Endothelial cell of umbilical vein (primary cell): ENCODE measurements around the gene ZP4. TPM values are rescaled to one million over a fixed set of nuclear protein-coding genes. Genes with fewer than 3 reads are reported as not detected.

Experiments
- BruUV-seq: library from RNA; stranded (reverse); fragments of 400-500 nt; replicated peaks from 2 replicates; lab custom pipeline; 2021; lab: Mats Ljungman, UMichigan
- CTCF ChIA-PET: fragments of 300-600, 350-600 bp; sonication (Branson Sonifier 250); formaldehyde crosslinking; loops from one replicate; lab custom pipeline; 2021; ENCODE audit warnings: antibody characterized with exemption, inconsistent platforms; lab: Charles Lee
- POLR2A ChIA-PET: fragments of 300-600, 350-600 bp; sonication (Branson Sonifier 250); formaldehyde crosslinking; loops from one replicate; lab custom pipeline; 2021; ENCODE audit warnings: antibody characterized with exemption, inconsistent platforms; lab: Charles Lee
- DNase-seq: peaks from one replicate; pipeline ENCODE4 v3.0.0-alpha.2; 2011; ENCODE audit warnings: low read depth, low spot score
- FAIRE-seq: peaks from 2 replicates; lab custom pipeline; 2011; peaks lifted over from hg19 to GRCh38; lab: Jason Lieb, UNC
- H2AFZ ChIP-seq: 2 replicates; pipeline ENCODE4 v1.6.0; 2012; ENCODE audit warnings: low read depth, low read length, control low read depth, inconsistent platforms
- H3K27ac ChIP-seq: 2 replicates; pipeline ENCODE4 v1.5.1; 2011; ENCODE audit warnings: low read depth, mild to moderate bottlenecking, control low read depth, low read length, moderate library complexity; ENCODE audit not compliant: insufficient read depth
- H3K27me3 ChIP-seq, 2 experiments: 2 replicates each; pipeline versions ENCODE4 v1.6.0 to v1.6.1; 2011; ENCODE audit warnings: low read length in 2 of 2, mixed read lengths in 1 of 2; ENCODE audit not compliant: control insufficient read depth in 2 of 2, insufficient read depth in 2 of 2
- H3K36me3 ChIP-seq, 2 experiments: 2 replicates in 1 of 2; 3 replicates in 1 of 2; pipeline ENCODE4 v1.5.1; 2011; ENCODE audit warnings: low read length in 2 of 2, mild to moderate bottlenecking in 1 of 2, moderate library complexity in 1 of 2; ENCODE audit not compliant: control insufficient read depth in 2 of 2, insufficient read depth in 2 of 2; ENCODE audit errors: extremely low read depth in 1 of 2
- H3K4me1 ChIP-seq: 3 replicates; pipeline ENCODE4 v1.5.1; 2011; ENCODE audit warnings: mild to moderate bottlenecking, low read length; ENCODE audit not compliant: control insufficient read depth, insufficient read depth; ENCODE audit errors: extremely low read depth
- H3K4me2 ChIP-seq: 2 replicates; pipeline ENCODE4 v1.6.1; 2011; ENCODE audit warnings: low read length, control low read depth, mixed read lengths; ENCODE audit not compliant: insufficient read depth
- H3K4me3 ChIP-seq, 3 experiments: fragments of 200-600 bp in 1 of 3; sonication (generic), shearing (Covaris generic) in 1 of 3; replicated peaks in 1 of 3; 2 replicates each; pipeline ENCODE4 v1.5.1; 2011 to 2016; ENCODE audit warnings: control low read depth in 3 of 3, low read length in 3 of 3, mild to moderate bottlenecking in 2 of 3, inconsistent platforms in 1 of 3, low read depth in 1 of 3, moderate library complexity in 1 of 3; ENCODE audit not compliant: insufficient read depth in 1 of 3
- H3K79me2 ChIP-seq: 2 replicates; pipeline ENCODE4 v1.6.0; 2012; ENCODE audit warnings: low read length, inconsistent platforms; ENCODE audit not compliant: control insufficient read depth, insufficient read depth
- H3K9ac ChIP-seq: replicated peaks from 2 replicates; pipeline ENCODE3; 2011; ENCODE audit warnings: low read length, control low read depth; ENCODE audit not compliant: insufficient read depth; ENCODE audit errors: extremely low read depth
- H3K9me1 ChIP-seq: replicated peaks from 3 replicates; pipeline ENCODE4 v1.6.0; 2011; ENCODE audit warnings: mild to moderate bottlenecking, low read length; ENCODE audit not compliant: control insufficient read depth, insufficient read depth; ENCODE audit errors: extremely low read depth
- H3K9me3 ChIP-seq: replicated peaks from 2 replicates; pipeline ENCODE4 v1.5.1; 2012; ENCODE audit warnings: low read length, inconsistent platforms; ENCODE audit not compliant: control insufficient read depth, insufficient read depth
- H4K20me1 ChIP-seq: replicated peaks from 2 replicates; pipeline ENCODE3; 2011; ENCODE audit warnings: mild to moderate bottlenecking, low read length; ENCODE audit not compliant: control insufficient read depth, insufficient read depth; ENCODE audit errors: extremely low read depth
- CTCF ChIP-seq, 2 donors: IDR thresholded peaks; 1 replicate in 1 of 2; 2 replicates in 1 of 2; pipeline ENCODE4 v1.5.1; 2011; ENCODE audit warnings: low read length in 2 of 2, mild to moderate bottlenecking in 2 of 2, moderate library complexity in 2 of 2, control low read depth in 1 of 2, inconsistent platforms in 1 of 2, low read depth in 1 of 2; ENCODE audit not compliant: insufficient read depth in 1 of 2; ENCODE audit errors: extremely low read depth in 1 of 2
- EZH2 ChIP-seq: IDR thresholded peaks from 2 replicates; pipeline ENCODE4 v1.6.1; 2012; ENCODE audit warnings: borderline replicate concordance, low read depth, mild to moderate bottlenecking, moderate library complexity, low read length, inconsistent platforms; ENCODE audit not compliant: severe bottlenecking
- FOS ChIP-seq: IDR thresholded peaks from 2 replicates; pipeline ENCODE4 v1.6.1; 2011; ENCODE audit warnings: mild to moderate bottlenecking, low read length, moderate library complexity, borderline replicate concordance; ENCODE audit not compliant: insufficient read depth
- GATA2 ChIP-seq: IDR thresholded peaks from 2 replicates; pipeline ENCODE4 v1.7.0; 2011; ENCODE audit warnings: low read depth, mild to moderate bottlenecking, moderate library complexity, mixed read lengths, low read length; ENCODE audit not compliant: insufficient read length, insufficient read depth
- JUN ChIP-seq: IDR thresholded peaks from 2 replicates; pipeline ENCODE4 v1.6.1; 2011; ENCODE audit warnings: borderline replicate concordance, low read depth; ENCODE audit not compliant: insufficient read length, insufficient read depth
- MAX ChIP-seq: IDR thresholded peaks from 2 replicates; pipeline ENCODE4 v1.6.1; 2011; ENCODE audit not compliant: insufficient read depth, insufficient read length
- MYC ChIP-seq: IDR thresholded peaks from one replicate; pipeline ENCODE4 v1.6.1; 2011; ENCODE audit warnings: mild to moderate bottlenecking, low read depth, low read length
- POLR2A ChIP-seq: IDR thresholded peaks from 2 replicates; pipeline ENCODE4 v1.6.1; 2012; ENCODE audit warnings: low read depth, mild to moderate bottlenecking, control low read depth, low read length
- POLR2AphosphoS5 ChIP-seq: IDR thresholded peaks from 2 replicates; pipeline ENCODE4 v1.6.1; 2012; ENCODE audit warnings: low read depth, mild to moderate bottlenecking, control low read depth, low read length, moderate library complexity; ENCODE audit not compliant: insufficient read depth
- dilution Hi-C: fragments of 300-500 bp; cut with MboI; formaldehyde crosslinking; loops from one replicate; pipeline ENCODE4 v1.15.0; 2019; ENCODE audit warnings: low sequenced_read_pairs; ENCODE audit not compliant: extremely low pct_ligation_motif_present
- intact Hi-C: fragments of 100-400 bp; cut with micrococcal nuclease; formaldehyde crosslinking; loops from one replicate; pipeline ENCODE4 v1.10.0; 2022
- polyA plus RNA-seq, 4 experiments: library from polyadenylated mRNA; depleted of rRNA in 3 of 4; stranded (reverse) in 3 of 4; unstranded in 1 of 4; fragments of >200 nt; gene quantifications; 2 replicates each; pipeline versions ENCODE4 v1.2.1 to v1.2.3, GENCODE V29; 2011 to 2012; ENCODE audit warnings: missing spikeins in 1 of 4
- total RNA-seq: library from RNA; stranded (reverse); gene quantifications from 2 replicates; pipeline ENCODE4 v1.2.3, GENCODE V29; 2021

ZP4 gene
- total and polyA plus RNA-seq, 2 donors (not counting 3 experiments of a cell fraction or from before 2014, with no cell fraction given), result not detected

DNA sequence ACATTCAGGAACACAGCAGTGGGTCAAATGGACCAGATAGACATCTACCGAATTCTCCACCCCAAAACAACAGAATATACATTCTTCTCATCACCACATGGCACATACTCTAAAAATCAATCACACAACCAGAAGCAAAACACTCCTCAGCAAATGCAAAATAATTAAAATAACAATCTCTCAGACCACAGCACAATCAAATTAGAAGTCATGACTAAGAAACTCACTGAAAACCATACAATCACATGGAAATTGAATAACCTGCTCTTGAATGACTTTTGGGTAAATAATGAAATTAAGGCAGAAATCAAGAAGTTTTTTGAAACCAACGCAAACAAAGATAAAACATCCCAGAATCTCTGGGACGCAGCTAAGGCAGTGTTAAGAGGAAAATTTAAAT is 49.2 kb downstream of the ZP4 start:
- Histone ChIP-seq H3K27me3 (no peaks in the 10 kb centered on the region), H3K36me3 (no peaks in the 10 kb centered on the region), H3K4me2 (no peak overlapping the region), H3K79me2 (no peaks in the 10 kb centered on the region), H3K4me3 (no peak overlapping the region), H3K27ac (no peak overlapping the region), H3K9ac (no peak overlapping the region), H3K4me1 (no peaks in the 10 kb centered on the region), H3K9me3 (peaks cover 3% of the 10 kb centered on the region), H2AFZ (no peak overlapping the region), H4K20me1 (no peaks in the 10 kb centered on the region), H3K9me1 (no peaks in the 10 kb centered on the region)
- dilution Hi-C loops, result no loop called here
- DNase-seq, result no peak
- TF ChIP-seq JUN (no peak), CTCF (IDR thresholded peaks at IDR 0.05; ENCODE audit: extremely low read depth in 1 of 2, insufficient read depth in 1 of 2, low read depth in 1 of 2, low read length in 2 of 2) (no peak), GATA2 (no peak), POLR2A (no peak), EZH2 (no peak)
- no TSS peak for BruUV-seq
- POLR2A ChIA-PET, result no interaction called here
- intact Hi-C loops, result no loop called here
- CTCF ChIA-PET, result interaction anchor here (0.6 kb wide), 1 partner anchor 1715 kb away, joined by 3 read pairs; no protein-coding TSS in a partner anchor
- no peak for FAIRE-seq

DNA sequence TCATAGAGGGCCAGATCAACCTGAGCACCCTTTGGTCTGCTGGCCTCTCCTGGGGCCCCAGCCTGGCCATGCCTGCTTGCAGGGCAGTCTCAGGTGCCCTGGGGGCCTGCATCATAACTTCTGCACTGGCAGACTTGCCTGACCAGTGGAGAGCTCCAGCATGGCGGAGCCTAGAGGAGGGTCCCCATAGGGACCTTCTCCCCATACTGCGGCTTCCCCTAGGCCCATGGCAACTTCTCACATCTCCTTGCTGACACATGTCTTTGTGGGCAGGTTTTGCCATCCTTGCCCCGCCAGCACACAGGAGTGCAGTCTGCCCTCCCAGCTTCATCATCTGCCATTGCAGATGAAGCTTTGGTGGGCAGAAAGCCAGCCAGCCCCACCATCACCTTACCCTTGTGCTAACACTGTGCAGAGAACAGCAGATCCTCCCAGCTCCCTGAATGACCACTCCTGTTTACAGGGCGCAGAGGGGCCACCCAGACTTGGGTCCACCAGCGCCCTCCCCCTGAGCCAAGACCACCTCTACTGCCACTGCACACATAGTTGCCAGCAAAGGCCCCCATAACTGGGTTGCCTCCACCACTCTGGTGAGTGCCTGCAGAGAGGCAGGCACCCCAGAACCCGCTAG is 51.7 kb downstream of the ZP4 start:
- Histone ChIP-seq H3K27ac (no peak overlapping the region), H3K9ac (no peak overlapping the region), H3K9me3 (no peaks in the 10 kb centered on the region), H3K27me3 (no peaks in the 10 kb centered on the region), H4K20me1 (no peaks in the 10 kb centered on the region), H3K4me1 (no peaks in the 10 kb centered on the region), H3K4me2 (no peak overlapping the region), H3K36me3 (no peaks in the 10 kb centered on the region), H3K4me3 (no peak overlapping the region), H3K79me2 (no peaks in the 10 kb centered on the region), H3K9me1 (no peaks in the 10 kb centered on the region), H2AFZ (no peak overlapping the region)
- ChIA-PET CTCF (no interaction called here), POLR2A (no interaction called here)
- no peak for TF ChIP-seq EZH2
- no peak for TF ChIP-seq CTCF (IDR thresholded peaks at IDR 0.05; ENCODE audit: extremely low read depth in 1 of 2, insufficient read depth in 1 of 2, low read depth in 1 of 2, low read length in 2 of 2)
- TF ChIP-seq FOS, result no peak
- TF ChIP-seq MYC, result no peak
- no peak for TF ChIP-seq JUN
- no peak for TF ChIP-seq POLR2AphosphoS5
- TF ChIP-seq GATA2, result no peak
- no peak for TF ChIP-seq POLR2A
- TF ChIP-seq MAX, result no peak
- no peak for DNase-seq
- no TSS peak for BruUV-seq
- intact Hi-C loops (no loop called here), dilution Hi-C loops (no loop called here)
- no peak for FAIRE-seq
